Heart right ventricle (tissue), 16 donors: ENCODE results near the gene FRAS1. TPM values are rescaled to one million over a fixed set of nuclear protein-coding genes. Genes with fewer than 3 reads are reported as not detected.

Experiments used
- ATAC-seq, 8 donors: fragments of 200-7000 bp; cut with Tn5 transposase; one replicate each; pipeline ENCODE4 v1.9.1; 2020; ENCODE audit warnings: mild to moderate bottlenecking in 8 of 8, moderate library complexity in 8 of 8, moderate number of reproducible peaks in 1 of 8
- DNase-seq, 2 donors: peaks; one replicate each; pipeline ENCODE4 v3.0.0-alpha.2; 2020
- H3K27ac ChIP-seq, 10 donors: fragments of 200-600 bp; sonication (generic) in 2 of 10; one replicate each; pipeline versions ENCODE4 v1.5.0 to v1.8.0; 2020 to 2022; ENCODE audit warnings: mild to moderate bottlenecking in 3 of 10
- H3K27me3 ChIP-seq, 7 donors: fragments of 200-600 bp; one replicate each; pipeline ENCODE4 v1.8.0; 2021 to 2022; ENCODE audit warnings: mild to moderate bottlenecking in 2 of 7
- H3K36me3 ChIP-seq, 9 donors: fragments of 200-600 bp; sonication (generic) in 1 of 9; one replicate each; pipeline versions ENCODE4 v1.5.0 to v1.8.0; 2020 to 2022; ENCODE audit warnings: mild to moderate bottlenecking in 2 of 9
- H3K4me1 ChIP-seq, 9 donors: fragments of 200-600 bp; sonication (generic) in 1 of 9; one replicate each; pipeline versions ENCODE4 v1.5.0 to v1.8.0; 2020 to 2022; ENCODE audit warnings: mild to moderate bottlenecking in 4 of 9
- H3K4me3 ChIP-seq, 10 donors: fragments of 200-600 bp; sonication (generic) in 2 of 10; one replicate each; pipeline versions ENCODE4 v1.5.0 to v1.8.0; 2020 to 2022; ENCODE audit warnings: mild to moderate bottlenecking in 7 of 10, moderate library complexity in 2 of 10
- H3K9me3 ChIP-seq, 11 donors: fragments of 200-600 bp in 10 of 11; sonication (generic) in 2 of 11; one replicate each; pipeline versions ENCODE4 v1.5.0 to v1.8.0; 2013 to 2022; ENCODE audit warnings: mild to moderate bottlenecking in 2 of 11, control low read depth in 1 of 11, moderate library complexity in 1 of 11
- CTCF ChIP-seq, 9 donors: fragments of 200-600 bp; sonication (generic) in 2 of 9; IDR thresholded peaks; one replicate each; pipeline versions ENCODE4 v1.5.0 to v1.8.0; 2021 to 2022; ENCODE audit warnings: antibody characterized with exemption in 9 of 9, mild to moderate bottlenecking in 5 of 9, moderate library complexity in 1 of 9
- WGBS, 2 donors: extraction: QIAGEN DNeasy Blood & Tissue Kit; methylation state at CpG; one replicate each; pipeline ENCODE4 v1.1.7; 2013; ENCODE audit warnings: inconsistent platforms in 1 of 2; 5-methylcytosine and 5-hydroxymethylcytosine counted together
- intact Hi-C, 10 donors: fragments of 100-400 bp; cut with DNase I; formaldehyde crosslinking; loops; one replicate each; pipeline versions ENCODE4 v1.11.1 to v1.14.2; 2022
- polyA plus RNA-seq, 2 donors: library from polyadenylated mRNA; stranded (reverse); fragments of 200-250 nt; gene quantifications; one replicate each; pipeline ENCODE4 v1.2.3, GENCODE V29; 2013
- total RNA-seq, 10 donors: library from RNA; stranded (reverse); fragmentation: NEBNext Ultra II Directional in 3 of 10; extraction: Animal tissue kit (Norgen Biotek cat#: 25700) in 3 of 10; gene quantifications; one replicate each; pipeline versions ENCODE4 v1.2.1 to v1.2.4, GENCODE V29; 2021 to 2023
- donor health status: Arrhythmogenic right ventricular cardiomyopathy.
- donor health status: ischemic (EF 13 %, LVEDD 7.1; RV severe dilation, severe dysfunction).
- donor health status: healthy with polysubstance abuse.
- donor health status: DM: no; HTN: yes; CAD: no.
- donor health status: DM: no; HTN: no; CAD: no.
- donor health status: ischemic (EF 25% LVEDD 6.9; RV normal size, moderate dysfunction).
- donor health status: ischemic (EF 25% LVEDD 5.7; RV mildly dilated, moderate dysfunction).
- donor health status: healthy.
- donor health status: DM: yes; HTN: yes; CAD: no.
- donor health status: Ischemic cardiomyopathy.
- donor health status: ischemic (EF 35%, LVEDD 5.7; RV mildly dilated, moderate dysfunction).
- donor health status: nonischemic (EF 11% LVEDD 7.7; RV severe dilation, severe dysfunction).
- donor health status: DM: yes; HTN: yes; CAD: no.
- donor health status: PGD.
- donor health status: ischemic (EF 29% LVEDD 5.4; RV normal size, mild dysfunction).
- donor health status: nonischemic (EF 23%, LVEDD 6.1; RV moderate dilation, normal function).

The FRAS1 gene
- total and polyA plus RNA-seq, 12 donors: 0.93 to 6.2 (median 3.1) TPM

GRCh38 chr4:78551420-78552351 lies 494.6 kb downstream of the FRAS1 start, which contains the start of gene ANXA3:
TSS of gene ANXA3 (plus strand) at chr4:78551770. CDS start at chr4:78554474, 2,704 bp downstream.
- TF ChIP-seq CTCF (IDR thresholded peaks at IDR 0.05): no peak
- Histone ChIP-seq H3K27ac (peak within 1 kb of the TSS; percentile 75 to 94 (median 88)), H3K4me1 (peaks cover 0 to 32% (median 9%) of the 10 kb centered on the region in 9 donors), H3K4me3 (peak within 1 kb of the TSS; percentile 30 to 80 (median 70)), H3K9me3 (no peaks in the 10 kb centered on the region), H3K27me3 (peaks cover 0 to 22% (median 0%) of the 10 kb centered on the region in 7 donors), H3K36me3 (peaks cover 0 to 16% (median 0%) of the 10 kb centered on the region in 9 donors)
- intact Hi-C loops: loop anchor here in 1 of 10 donors (10.0 kb wide), 1 partner anchor 103 kb away; no protein-coding TSS in a partner anchor
- peak; percentile 29 to 55 for DNase-seq
- peak; percentile 82 to 92 (median 90) for ATAC-seq
- 6 to 7% methylated on average over 65 of the region's 65 CpGs for WGBS, 2 donors

GRCh38 chr4:78552389-78553042 lies 495.4 kb downstream of the FRAS1 start:
- Histone ChIP-seq H3K4me3 (peak overlapping the region; percentile 30 to 80 (median 70)), H3K27me3 (peaks cover 0 to 22% (median 0%) of the 10 kb centered on the region in 7 donors), H3K27ac (peak overlapping the region; percentile 75 to 94 (median 88)), H3K4me1 (peaks cover 0 to 32% (median 9%) of the 10 kb centered on the region in 9 donors), H3K36me3 (peaks cover 0 to 16% (median 0%) of the 10 kb centered on the region in 9 donors), H3K9me3 (no peaks in the 10 kb centered on the region)
- intact Hi-C loops: loop anchor here in 1 of 10 donors (10.0 kb wide), 1 partner anchor 102 kb away; no protein-coding TSS in a partner anchor
- no peak for DNase-seq
- peak in 4 of 8 donors; percentile 42 to 57 (median 55) for ATAC-seq
- WGBS, 2 donors: 62 to 71% methylated on average over 10 of the region's 10 CpGs
- no peak for TF ChIP-seq CTCF (IDR thresholded peaks at IDR 0.05)

GRCh38 chr4:78553043-78553396 lies 495.9 kb downstream of the FRAS1 start:
- peak overlapping the region in 8 of 10 donors; percentile 56 to 80 (median 72) for H3K4me3 ChIP-seq

More at GRCh38 chr4:78553043-78553396, 495.9 kb downstream of the FRAS1 start:
- peaks cover 0 to 16% (median 0%) of the 10 kb centered on the region in 9 donors for H3K36me3 ChIP-seq
- WGBS, 2 donors: 75 to 80% methylated on average over 3 of the region's 3 CpGs
- H3K9me3 ChIP-seq: no peaks in the 10 kb centered on the region
- H3K27ac ChIP-seq: peak overlapping the region; percentile 75 to 94 (median 88)
- intact Hi-C loops: loop anchor here in 1 of 10 donors (10.0 kb wide), 1 partner anchor 102 kb away; no protein-coding TSS in a partner anchor
- ATAC-seq: no peak
- no peak for TF ChIP-seq CTCF (IDR thresholded peaks at IDR 0.05)
- H3K27me3 ChIP-seq: peaks cover 0 to 22% (median 0%) of the 10 kb centered on the region in 7 donors
- peaks cover 0 to 35% (median 9%) of the 10 kb centered on the region in 9 donors for H3K4me1 ChIP-seq
- DNase-seq: no peak
